ENCODE results near the gene RFTN1. TPM values are rescaled to one million over a fixed set of nuclear protein-coding genes. Genes with fewer than 3 reads are reported as not detected.

Gene RFTN1
- total and polyA plus RNA-seq, 9 of the 15 experiments (the other 6 are each of a cell fraction or from before 2014, with no cell fraction given) = 0.08 to 0.51 (median 0.11) TPM; not detected in 6

DNA sequence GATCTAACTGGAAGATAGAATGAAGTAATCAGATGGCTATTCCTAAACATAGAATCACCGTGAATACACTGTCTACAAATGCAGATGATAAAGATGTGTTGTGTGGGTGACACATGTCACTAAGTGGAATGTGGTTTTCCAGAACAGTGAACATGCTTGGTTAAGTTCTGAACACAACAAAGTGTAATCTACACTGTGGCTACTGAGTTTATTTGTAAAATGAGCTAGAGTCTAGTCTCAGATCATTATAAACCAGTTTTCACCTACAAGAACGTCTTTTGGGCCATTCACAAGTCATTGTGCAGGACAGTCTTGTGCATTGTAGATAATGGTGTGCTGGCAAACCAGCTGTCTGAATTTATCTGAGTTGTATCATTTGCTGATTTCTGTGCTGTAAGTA, 213.2 kb downstream of the RFTN1 start:
- ATAC-seq = no peak
- H3K4me3 ChIP-seq = no peak overlapping the region
- intact Hi-C loops (cut with micrococcal nuclease) = no loop called here
- BruUV-seq (replicated peaks) = no TSS peak
- CTCF ChIA-PET (ENCODE audit: low intra/inter-chr PET ratio) = no interaction called here
- POLR2A ChIA-PET = interaction anchor here (1.1 kb wide), 1 partner anchor 12 kb away, joined by 4 read pairs; no protein-coding TSS in a partner anchor
- in situ Hi-C loops (cut with MboI) = no loop called here
- no peak overlapping the region for H3K4me2 ChIP-seq (ENCODE audit: insufficient read depth, low read length)
- H3K79me2 ChIP-seq (ENCODE audit: control insufficient read depth, insufficient read depth, low read length) = peaks cover 4% of the 10 kb centered on the region; the same call in 1 of the 3 replicates
- H3K9me1 ChIP-seq (ENCODE audit: control insufficient read depth, insufficient read depth, low read length) = peaks cover 4% of the 10 kb centered on the region
- H3K9ac ChIP-seq (ENCODE audit: insufficient read depth in 1 of 2, low read depth in 2 of 2, low read length in 2 of 2) = no peak overlapping the region
- no peak overlapping the region for H3K27ac ChIP-seq (ENCODE audit: extremely low read depth, low read depth, low read length)
- DNase-seq (ENCODE audit: extremely low read depth in 1 of 4, low spot score in 3 of 4) = no peak
- FAIRE-seq = peak; percentile 40
- WGBS (ENCODE audit: insufficient coverage, low coverage, missing lambda C conversion rate) = 11% methylated on average over 2 of the region's 2 CpGs
- peaks cover 14% of the 10 kb centered on the region for H4K20me1 ChIP-seq (replicated peaks; ENCODE audit: control insufficient read depth, insufficient read depth, low read length)
- H3K9me3 ChIP-seq (replicated peaks; ENCODE audit: control insufficient read depth, insufficient read depth, low read depth, low read length) = no peaks in the 10 kb centered on the region
- H3K4me1 ChIP-seq (replicated peaks in 1 of 2; ENCODE audit: control insufficient read depth in 2 of 2, insufficient read depth in 2 of 2, low read length in 2 of 2) = peaks cover 9 to 43% of the 10 kb centered on the region in 2 experiments
- H2AFZ ChIP-seq (ENCODE audit: low read depth, low read length) = no peak overlapping the region
- no peaks in the 10 kb centered on the region for H3K27me3 ChIP-seq (ENCODE audit: control insufficient read depth in 2 of 2, insufficient read depth in 2 of 2, low read length in 2 of 2)
- peaks cover 91% of the 10 kb centered on the region for H3K36me3 ChIP-seq (ENCODE audit: control insufficient read depth, insufficient read depth, low read length)
- no peak for TF ChIP-seq MAFF (IDR thresholded peaks at IDR 0.05; ENCODE audit: low read length)
- TF ChIP-seq CBFA2T3 (IDR thresholded peaks at IDR 0.05) = peak; percentile 48
- no peak for TF ChIP-seq ZFP30 (CRISPR knock-in tag; IDR thresholded peaks at IDR 0.05; ENCODE audit: borderline replicate concordance)
- no peak for TF ChIP-seq PPARD (CRISPR knock-in tag; IDR thresholded peaks at IDR 0.05)
- TF ChIP-seq ZNF589 (CRISPR knock-in tag; IDR thresholded peaks at IDR 0.05; ENCODE audit: low read depth) = no peak
- TF ChIP-seq SETDB1 (IDR thresholded peaks at IDR 0.05; ENCODE audit: low read length) = no peak
- TF ChIP-seq, protein P1, sequence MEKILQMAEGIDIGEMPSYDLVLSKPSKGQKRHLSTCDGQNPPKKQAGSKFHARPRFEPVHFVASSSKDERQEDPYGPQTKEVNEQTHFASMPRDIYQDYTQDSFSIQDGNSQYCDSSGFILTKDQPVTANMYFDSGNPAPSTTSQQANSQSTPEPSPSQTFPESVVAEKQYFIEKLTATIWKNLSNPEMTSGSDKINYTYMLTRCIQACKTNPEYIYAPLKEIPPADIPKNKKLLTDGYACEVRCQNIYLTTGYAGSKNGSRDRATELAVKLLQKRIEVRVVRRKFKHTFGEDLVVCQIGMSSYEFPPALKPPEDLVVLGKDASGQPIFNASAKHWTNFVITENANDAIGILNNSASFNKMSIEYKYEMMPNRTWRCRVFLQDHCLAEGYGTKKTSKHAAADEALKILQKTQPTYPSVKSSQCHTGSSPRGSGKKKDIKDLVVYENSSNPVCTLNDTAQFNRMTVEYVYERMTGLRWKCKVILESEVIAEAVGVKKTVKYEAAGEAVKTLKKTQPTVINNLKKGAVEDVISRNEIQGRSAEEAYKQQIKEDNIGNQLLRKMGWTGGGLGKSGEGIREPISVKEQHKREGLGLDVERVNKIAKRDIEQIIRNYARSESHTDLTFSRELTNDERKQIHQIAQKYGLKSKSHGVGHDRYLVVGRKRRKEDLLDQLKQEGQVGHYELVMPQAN (IDR thresholded peaks at IDR 0.05; ENCODE audit: borderline replicate concordance) = no peak
- TF ChIP-seq RFX7 (CRISPR knock-in tag; IDR thresholded peaks at IDR 0.05) = no peak
- TF ChIP-seq, protein P2, sequence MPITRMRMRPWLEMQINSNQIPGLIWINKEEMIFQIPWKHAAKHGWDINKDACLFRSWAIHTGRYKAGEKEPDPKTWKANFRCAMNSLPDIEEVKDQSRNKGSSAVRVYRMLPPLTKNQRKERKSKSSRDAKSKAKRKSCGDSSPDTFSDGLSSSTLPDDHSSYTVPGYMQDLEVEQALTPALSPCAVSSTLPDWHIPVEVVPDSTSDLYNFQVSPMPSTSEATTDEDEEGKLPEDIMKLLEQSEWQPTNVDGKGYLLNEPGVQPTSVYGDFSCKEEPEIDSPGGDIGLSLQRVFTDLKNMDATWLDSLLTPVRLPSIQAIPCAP (CRISPR knock-in tag; IDR thresholded peaks at IDR 0.05; ENCODE audit: borderline replicate concordance) = no peak
- no peak for TF ChIP-seq CBFB (CRISPR knock-in tag; IDR thresholded peaks at IDR 0.05)
- TF ChIP-seq, protein P3, sequence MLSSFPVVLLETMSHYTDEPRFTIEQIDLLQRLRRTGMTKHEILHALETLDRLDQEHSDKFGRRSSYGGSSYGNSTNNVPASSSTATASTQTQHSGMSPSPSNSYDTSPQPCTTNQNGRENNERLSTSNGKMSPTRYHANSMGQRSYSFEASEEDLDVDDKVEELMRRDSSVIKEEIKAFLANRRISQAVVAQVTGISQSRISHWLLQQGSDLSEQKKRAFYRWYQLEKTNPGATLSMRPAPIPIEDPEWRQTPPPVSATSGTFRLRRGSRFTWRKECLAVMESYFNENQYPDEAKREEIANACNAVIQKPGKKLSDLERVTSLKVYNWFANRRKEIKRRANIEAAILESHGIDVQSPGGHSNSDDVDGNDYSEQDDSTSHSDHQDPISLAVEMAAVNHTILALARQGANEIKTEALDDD (IDR thresholded peaks at IDR 0.05) = peak; percentile 70; the same call in 1 of the 2 replicates
- no peak for TF ChIP-seq ZNF586 (CRISPR knock-in tag; conservative IDR thresholded peaks at IDR 0.05)
- no peak for TF ChIP-seq SMAD2 (IDR thresholded peaks at IDR 0.05; ENCODE audit: low read depth, low read length)
- TF ChIP-seq NCOA6 (IDR thresholded peaks at IDR 0.05) = no peak
- TF ChIP-seq, protein P4, sequence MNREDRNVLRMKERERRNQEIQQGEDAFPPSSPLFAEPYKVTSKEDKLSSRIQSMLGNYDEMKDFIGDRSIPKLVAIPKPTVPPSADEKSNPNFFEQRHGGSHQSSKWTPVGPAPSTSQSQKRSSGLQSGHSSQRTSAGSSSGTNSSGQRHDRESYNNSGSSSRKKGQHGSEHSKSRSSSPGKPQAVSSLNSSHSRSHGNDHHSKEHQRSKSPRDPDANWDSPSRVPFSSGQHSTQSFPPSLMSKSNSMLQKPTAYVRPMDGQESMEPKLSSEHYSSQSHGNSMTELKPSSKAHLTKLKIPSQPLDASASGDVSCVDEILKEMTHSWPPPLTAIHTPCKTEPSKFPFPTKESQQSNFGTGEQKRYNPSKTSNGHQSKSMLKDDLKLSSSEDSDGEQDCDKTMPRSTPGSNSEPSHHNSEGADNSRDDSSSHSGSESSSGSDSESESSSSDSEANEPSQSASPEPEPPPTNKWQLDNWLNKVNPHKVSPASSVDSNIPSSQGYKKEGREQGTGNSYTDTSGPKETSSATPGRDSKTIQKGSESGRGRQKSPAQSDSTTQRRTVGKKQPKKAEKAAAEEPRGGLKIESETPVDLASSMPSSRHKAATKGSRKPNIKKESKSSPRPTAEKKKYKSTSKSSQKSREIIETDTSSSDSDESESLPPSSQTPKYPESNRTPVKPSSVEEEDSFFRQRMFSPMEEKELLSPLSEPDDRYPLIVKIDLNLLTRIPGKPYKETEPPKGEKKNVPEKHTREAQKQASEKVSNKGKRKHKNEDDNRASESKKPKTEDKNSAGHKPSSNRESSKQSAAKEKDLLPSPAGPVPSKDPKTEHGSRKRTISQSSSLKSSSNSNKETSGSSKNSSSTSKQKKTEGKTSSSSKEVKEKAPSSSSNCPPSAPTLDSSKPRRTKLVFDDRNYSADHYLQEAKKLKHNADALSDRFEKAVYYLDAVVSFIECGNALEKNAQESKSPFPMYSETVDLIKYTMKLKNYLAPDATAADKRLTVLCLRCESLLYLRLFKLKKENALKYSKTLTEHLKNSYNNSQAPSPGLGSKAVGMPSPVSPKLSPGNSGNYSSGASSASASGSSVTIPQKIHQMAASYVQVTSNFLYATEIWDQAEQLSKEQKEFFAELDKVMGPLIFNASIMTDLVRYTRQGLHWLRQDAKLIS (CRISPR knock-in tag; IDR thresholded peaks at IDR 0.05) = no peak
- TF ChIP-seq SREBF2 (CRISPR knock-in tag; IDR thresholded peaks at IDR 0.05) = no peak
